OCI-LY7 (cell line): ENCODE results near the gene BRD1.

Experiments
- CTCF ChIP-seq: fragments of 200-600 bp; sonication (generic); conservative IDR thresholded peaks from 2 replicates; pipeline ENCODE4 v1.5.1; 2014; ENCODE audit warnings: mild to moderate bottlenecking, antibody characterized with exemption, low read length, moderate library complexity, mixed read lengths
- EZH2phosphoT487 ChIP-seq: fragments of 200-600 bp; sonication (generic); IDR thresholded peaks from 2 replicates; pipeline ENCODE4 v1.6.1; 2018; ENCODE audit warnings: low read depth, borderline replicate concordance, mild to moderate bottlenecking, mixed run types, antibody characterized with exemption, low read length, moderate library complexity, mixed read lengths

DNA sequence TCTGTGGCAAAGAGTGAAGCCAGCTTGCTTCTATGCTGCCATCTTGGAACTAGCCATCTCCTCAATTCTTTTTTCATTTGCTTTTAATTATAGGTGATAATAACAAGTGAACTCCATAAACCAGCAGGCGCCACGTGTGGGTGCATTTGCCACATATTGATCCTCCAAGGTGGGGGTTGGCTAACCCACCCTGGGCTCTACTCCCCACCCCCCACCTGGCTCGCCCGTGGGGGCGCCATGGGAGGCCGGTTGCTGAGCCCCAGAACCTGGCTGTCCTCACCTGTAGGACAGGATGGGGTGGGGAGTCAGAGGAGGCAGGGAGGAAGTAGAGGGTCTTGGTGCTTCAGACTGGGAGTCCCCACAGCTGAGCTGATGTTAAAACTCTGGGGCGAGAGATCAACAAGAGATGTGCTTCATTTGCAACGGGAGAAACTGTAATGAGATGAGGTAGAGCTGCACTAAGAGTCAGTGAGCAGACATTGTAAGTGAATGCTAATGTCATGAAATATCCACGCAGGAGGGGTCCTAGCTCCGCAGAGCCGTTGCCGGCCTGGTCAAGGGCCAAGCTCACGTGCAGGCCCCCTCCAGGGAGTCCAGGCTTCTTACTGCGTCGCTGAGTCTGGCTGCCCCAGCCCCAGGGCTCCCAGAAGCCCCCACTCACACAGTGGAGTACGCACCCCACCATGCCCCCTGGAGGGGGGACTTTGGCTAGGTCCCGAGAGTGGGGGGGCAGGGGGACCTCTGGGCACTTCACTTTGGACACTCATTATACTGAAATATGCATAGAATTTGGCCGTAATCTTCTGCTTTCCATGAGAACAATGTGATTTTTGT lies 59.4 kb downstream of the BRD1 start:
- no peak for TF ChIP-seq CTCF
- TF ChIP-seq EZH2phosphoT487: no peak
